ENCODE data around the gene EBPL. TPM values are rescaled to one million over a fixed set of nuclear protein-coding genes. Genes with fewer than 3 reads are reported as not detected.
A peak's percentile ranks its signal among the peaks of the same experiment; 100 is the strongest.

The EBPL gene
- total RNA-seq, 5 donors from 2014 or later (not counting 1 experiment from before 2014, with no cell fraction given), result 15.7 to 32.3 (median 22.7) TPM

- no peaks in the 10 kb centered on the region for H3K36me3 Mint-ChIP-seq
- H3K4me3 ChIP-seq (ENCODE audit: control insufficient read depth in 1 of 2, extremely low read depth in 1 of 2, low read length in 1 of 2), result no peak overlapping the region
- H3K27ac Mint-ChIP-seq, result no peak overlapping the region
- H3K36me3 ChIP-seq (ENCODE audit: control insufficient read depth in 2 of 2, extremely low read depth in 1 of 2, insufficient read depth in 1 of 2, low read length in 1 of 2), result no peaks in the 10 kb centered on the region
- H3K4me1 Mint-ChIP-seq, result peaks cover 8 to 27% (median 16%) of the 10 kb centered on the region in 3 donors
- DNase-seq (no peak), ATAC-seq (replicated peaks in 1 of 4) (no peak)
- peaks cover 0 to 14% of the 10 kb centered on the region in 2 experiments for H3K4me1 ChIP-seq (ENCODE audit: control insufficient read depth in 1 of 2, extremely low read depth in 1 of 2, insufficient read depth in 2 of 2, low read length in 2 of 2)
- no peak overlapping the region for H3K27ac ChIP-seq (ENCODE audit: low read length)
- H3K27me3 Mint-ChIP-seq, result no peaks in the 10 kb centered on the region
- no peaks in the 10 kb centered on the region for H3K9me3 Mint-ChIP-seq
- ChIA-PET CTCF (interaction anchor here in 1 of 2 donors (0.9 kb wide), 1 partner anchor 11 kb away, joined by 3 read pairs; the partner anchor contains the start of gene ARL11), POLR2A (no interaction called here)
- no peak overlapping the region for H3K4me3 Mint-ChIP-seq
- no CpG with 5 or more reads among the region's 2 CpGs for WGBS (ENCODE audit: insufficient coverage)
- no peaks in the 10 kb centered on the region for H3K9me3 ChIP-seq
- H3K27me3 ChIP-seq (replicated peaks in 1 of 2; ENCODE audit: control insufficient read depth in 2 of 2, extremely low read depth in 1 of 2, insufficient read depth in 2 of 2, low read length in 1 of 2), result no peaks in the 10 kb centered on the region
Observed at GRCh38 chr13:49638744-49639072, 52.6 kb downstream of the EBPL start.

GRCh38 chr13:49638030-49638743, 53.1 kb downstream of the EBPL start:
- H3K36me3 Mint-ChIP-seq, result no peaks in the 10 kb centered on the region
- ATAC-seq (replicated peaks in 1 of 4), result no peak
- ChIA-PET POLR2A (no interaction called here), CTCF (no interaction called here)
- no peaks in the 10 kb centered on the region for H3K27me3 ChIP-seq (replicated peaks in 1 of 2; ENCODE audit: control insufficient read depth in 2 of 2, extremely low read depth in 1 of 2, insufficient read depth in 2 of 2, low read length in 1 of 2)
- no peaks in the 10 kb centered on the region for H3K27me3 Mint-ChIP-seq
- H3K4me3 Mint-ChIP-seq, result no peak overlapping the region
- WGBS (ENCODE audit: insufficient coverage), result no CpG with 5 or more reads among the region's 4 CpGs
- H3K4me1 Mint-ChIP-seq, result peaks cover 5 to 29% (median 16%) of the 10 kb centered on the region in 3 donors
- H3K4me1 ChIP-seq (ENCODE audit: control insufficient read depth in 1 of 2, extremely low read depth in 1 of 2, insufficient read depth in 2 of 2, low read length in 2 of 2), result peaks cover 0 to 14% of the 10 kb centered on the region in 2 experiments
- no peaks in the 10 kb centered on the region for H3K36me3 ChIP-seq (ENCODE audit: control insufficient read depth in 2 of 2, extremely low read depth in 1 of 2, insufficient read depth in 1 of 2, low read length in 1 of 2)
- H3K9me3 ChIP-seq, result no peaks in the 10 kb centered on the region
- H3K9me3 Mint-ChIP-seq, result no peaks in the 10 kb centered on the region
- no peak overlapping the region for H3K27ac Mint-ChIP-seq
- no peak overlapping the region for H3K4me3 ChIP-seq (ENCODE audit: control insufficient read depth in 1 of 2, extremely low read depth in 1 of 2, low read length in 1 of 2)
- H3K27ac ChIP-seq (ENCODE audit: low read length), result no peak overlapping the region
- no peak for DNase-seq

GRCh38 chr13:49636705-49637104, 54.6 kb downstream of the EBPL start:
- H3K36me3 ChIP-seq (ENCODE audit: control insufficient read depth in 2 of 2, extremely low read depth in 1 of 2, insufficient read depth in 1 of 2, low read length in 1 of 2), result no peaks in the 10 kb centered on the region
- Mint-ChIP-seq H3K4me1 (peaks cover 5 to 26% (median 16%) of the 10 kb centered on the region in 3 donors), H3K36me3 (no peaks in the 10 kb centered on the region), H3K27me3 (no peaks in the 10 kb centered on the region), H3K4me3 (peak overlapping the region in 2 of 3 donors; percentile 55 to 64), H3K27ac (no peak overlapping the region), H3K9me3 (no peaks in the 10 kb centered on the region)
- H3K4me1 ChIP-seq (ENCODE audit: control insufficient read depth in 1 of 2, extremely low read depth in 1 of 2, insufficient read depth in 2 of 2, low read length in 2 of 2), result peaks cover 0 to 14% of the 10 kb centered on the region in 2 experiments
- no peak overlapping the region for H3K4me3 ChIP-seq (ENCODE audit: control insufficient read depth in 1 of 2, extremely low read depth in 1 of 2, low read length in 1 of 2)
- ATAC-seq (replicated peaks in 1 of 4) (no peak), DNase-seq (no peak)
- WGBS (ENCODE audit: insufficient coverage), result 100% methylated on average over 1 of the region's 5 CpGs
- ChIA-PET POLR2A (interaction anchor here in 1 of 2 donors (0.5 kb wide), 1 partner anchor 28 kb away, joined by 8 read pairs; no protein-coding TSS in a partner anchor), CTCF (no interaction called here)
- H3K27me3 ChIP-seq (replicated peaks in 1 of 2; ENCODE audit: control insufficient read depth in 2 of 2, extremely low read depth in 1 of 2, insufficient read depth in 2 of 2, low read length in 1 of 2), result no peaks in the 10 kb centered on the region
- H3K9me3 ChIP-seq, result no peaks in the 10 kb centered on the region
- no peak overlapping the region for H3K27ac ChIP-seq (ENCODE audit: low read length)

- H3K27ac ChIP-seq (ENCODE audit: low read length), result peak overlapping the region; percentile 52
- H3K9me3 Mint-ChIP-seq, result no peaks in the 10 kb centered on the region
- CTCF ChIA-PET, result no interaction called here
- ATAC-seq (replicated peaks in 1 of 4) (peak; percentile 72 to 86 (median 80)), DNase-seq (peak in 31 of 35 experiments; percentile 13 to 74 (median 30))
- no peaks in the 10 kb centered on the region for H3K27me3 ChIP-seq (replicated peaks in 1 of 2; ENCODE audit: control insufficient read depth in 2 of 2, extremely low read depth in 1 of 2, insufficient read depth in 2 of 2, low read length in 1 of 2)
- H3K9me3 ChIP-seq, result no peaks in the 10 kb centered on the region
- H3K4me3 Mint-ChIP-seq, result peak overlapping the region; percentile 55 to 64 (median 62)
- POLR2A ChIA-PET, result no interaction called here
- 71% methylated on average over 6 of the region's 10 CpGs for WGBS (ENCODE audit: insufficient coverage)
- H3K4me3 ChIP-seq (ENCODE audit: control insufficient read depth in 1 of 2, extremely low read depth in 1 of 2, low read length in 1 of 2), result peak overlapping the region in 1 of 2 donors; percentile 45
- peak overlapping the region; percentile 72 to 76 for H3K27ac Mint-ChIP-seq
- no peaks in the 10 kb centered on the region for H3K36me3 ChIP-seq (ENCODE audit: control insufficient read depth in 2 of 2, extremely low read depth in 1 of 2, insufficient read depth in 1 of 2, low read length in 1 of 2)
- peaks cover 0 to 14% of the 10 kb centered on the region in 2 experiments for H3K4me1 ChIP-seq (ENCODE audit: control insufficient read depth in 1 of 2, extremely low read depth in 1 of 2, insufficient read depth in 2 of 2, low read length in 2 of 2)
- peaks cover 5 to 26% (median 16%) of the 10 kb centered on the region in 3 donors for H3K4me1 Mint-ChIP-seq
- H3K27me3 Mint-ChIP-seq, result no peaks in the 10 kb centered on the region
- no peaks in the 10 kb centered on the region for H3K36me3 Mint-ChIP-seq
Observed at GRCh38 chr13:49635599-49636433, 55.5 kb downstream of the EBPL start.

- H3K36me3 ChIP-seq (ENCODE audit: control insufficient read depth in 2 of 2, extremely low read depth in 1 of 2, insufficient read depth in 1 of 2, low read length in 1 of 2), result no peaks in the 10 kb centered on the region
- no peak overlapping the region for H3K4me3 Mint-ChIP-seq
- ChIA-PET CTCF (interaction anchor here in 1 of 2 donors (0.6 to 0.7 kb wide), 2 partner anchors 31 to 1771 kb away, joined by 3 read pairs; no protein-coding TSS in a partner anchor), POLR2A (no interaction called here)
- no peak overlapping the region for H3K27ac Mint-ChIP-seq
- H3K4me3 ChIP-seq (ENCODE audit: control insufficient read depth in 1 of 2, extremely low read depth in 1 of 2, low read length in 1 of 2), result no peak overlapping the region
- WGBS (ENCODE audit: insufficient coverage), result 100% methylated on average over 1 of the region's 4 CpGs
- no peaks in the 10 kb centered on the region for H3K9me3 Mint-ChIP-seq
- H3K27me3 Mint-ChIP-seq, result no peaks in the 10 kb centered on the region
- peaks cover 0 to 16% of the 10 kb centered on the region in 2 experiments for H3K4me1 ChIP-seq (ENCODE audit: control insufficient read depth in 1 of 2, extremely low read depth in 1 of 2, insufficient read depth in 2 of 2, low read length in 2 of 2)
- H3K36me3 Mint-ChIP-seq, result no peaks in the 10 kb centered on the region
- DNase-seq, result no peak
- H3K27me3 ChIP-seq (replicated peaks in 1 of 2; ENCODE audit: control insufficient read depth in 2 of 2, extremely low read depth in 1 of 2, insufficient read depth in 2 of 2, low read length in 1 of 2), result no peaks in the 10 kb centered on the region
- H3K4me1 Mint-ChIP-seq, result peaks cover 8 to 33% (median 16%) of the 10 kb centered on the region in 3 donors
- H3K9me3 ChIP-seq, result no peaks in the 10 kb centered on the region
- no peak for ATAC-seq (replicated peaks in 1 of 4)
- H3K27ac ChIP-seq (ENCODE audit: low read length), result no peak overlapping the region
Observed at GRCh38 chr13:49633710-49634109, 57.6 kb downstream of the EBPL start.

GRCh38 chr13:49632156-49632555, 59.1 kb downstream of the EBPL start:
- no peak overlapping the region for H3K27ac Mint-ChIP-seq

More at GRCh38 chr13:49632156-49632555, 59.1 kb downstream of the EBPL start:
- H3K27me3 ChIP-seq (replicated peaks in 1 of 2; ENCODE audit: control insufficient read depth in 2 of 2, extremely low read depth in 1 of 2, insufficient read depth in 2 of 2, low read length in 1 of 2), result no peaks in the 10 kb centered on the region
- DNase-seq (no peak), ATAC-seq (replicated peaks in 1 of 4) (no peak)
- ChIA-PET CTCF (no interaction called here), POLR2A (interaction anchor here in 1 of 2 donors (0.7 kb wide), 1 partner anchor 56 kb away, joined by 3 read pairs; no protein-coding TSS in a partner anchor)
- no peaks in the 10 kb centered on the region for H3K36me3 ChIP-seq (ENCODE audit: control insufficient read depth in 2 of 2, extremely low read depth in 1 of 2, insufficient read depth in 1 of 2, low read length in 1 of 2)
- no peak overlapping the region for H3K27ac ChIP-seq (ENCODE audit: low read length)
- Mint-ChIP-seq H3K36me3 (no peaks in the 10 kb centered on the region), H3K4me1 (peaks cover 17 to 43% (median 25%) of the 10 kb centered on the region in 3 donors), H3K27me3 (no peaks in the 10 kb centered on the region), H3K4me3 (no peak overlapping the region), H3K9me3 (no peaks in the 10 kb centered on the region)
- no peaks in the 10 kb centered on the region for H3K9me3 ChIP-seq
- WGBS (ENCODE audit: insufficient coverage), result 100% methylated on average over 1 of the region's 5 CpGs
- H3K4me3 ChIP-seq (ENCODE audit: control insufficient read depth in 1 of 2, extremely low read depth in 1 of 2, low read length in 1 of 2), result no peak overlapping the region
- peaks cover 2 to 26% of the 10 kb centered on the region in 2 experiments for H3K4me1 ChIP-seq (ENCODE audit: control insufficient read depth in 1 of 2, extremely low read depth in 1 of 2, insufficient read depth in 2 of 2, low read length in 2 of 2)

Data from T-cell (primary cell).